ENCODE measurements around the gene ITPR1.

The ITPR1 gene

DNA sequence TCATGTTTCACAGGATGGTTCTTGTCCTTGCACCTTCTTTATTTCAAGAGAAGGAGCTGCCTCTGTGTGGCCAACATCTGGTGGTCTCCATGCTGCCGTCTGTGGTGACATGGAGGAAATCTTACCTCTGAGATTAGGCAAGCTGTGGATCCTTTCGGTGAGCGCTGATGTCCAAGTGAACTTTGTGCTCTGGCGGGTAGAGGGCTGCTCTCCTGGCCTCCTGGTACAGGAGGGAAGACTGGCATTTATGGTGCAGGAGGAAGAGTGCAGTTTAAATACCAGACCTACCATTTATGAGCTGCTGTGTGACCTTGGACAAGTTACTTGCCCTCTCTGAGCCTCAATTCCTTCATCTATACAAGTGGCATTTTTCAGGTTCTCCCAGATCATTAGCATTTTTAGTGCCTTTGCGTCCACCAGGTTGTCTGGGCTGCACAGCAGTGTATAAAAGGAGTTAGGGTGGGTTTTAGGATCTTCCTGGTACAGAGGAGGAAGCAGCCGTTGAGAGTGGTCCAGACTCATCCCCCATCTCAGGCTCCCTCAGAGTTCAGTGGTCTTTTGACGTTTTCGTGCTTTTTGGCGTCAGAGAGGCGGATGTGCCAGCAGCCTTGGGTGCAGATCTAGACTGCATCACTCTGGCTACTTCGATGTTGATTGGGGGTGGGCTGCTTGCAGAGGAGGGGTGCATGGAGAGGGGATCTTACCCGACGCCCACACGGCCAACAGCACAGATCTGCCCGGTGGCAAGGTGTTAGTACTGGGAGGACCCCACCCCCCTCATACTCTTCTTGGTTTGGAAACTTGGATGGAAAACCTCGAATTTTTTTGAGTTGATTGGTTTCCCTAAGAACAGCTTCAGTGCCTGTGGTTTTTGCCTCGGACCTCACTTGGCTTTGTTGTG lies 162.2 kb downstream of the ITPR1 start:
- no peak for DNase-seq

DNA sequence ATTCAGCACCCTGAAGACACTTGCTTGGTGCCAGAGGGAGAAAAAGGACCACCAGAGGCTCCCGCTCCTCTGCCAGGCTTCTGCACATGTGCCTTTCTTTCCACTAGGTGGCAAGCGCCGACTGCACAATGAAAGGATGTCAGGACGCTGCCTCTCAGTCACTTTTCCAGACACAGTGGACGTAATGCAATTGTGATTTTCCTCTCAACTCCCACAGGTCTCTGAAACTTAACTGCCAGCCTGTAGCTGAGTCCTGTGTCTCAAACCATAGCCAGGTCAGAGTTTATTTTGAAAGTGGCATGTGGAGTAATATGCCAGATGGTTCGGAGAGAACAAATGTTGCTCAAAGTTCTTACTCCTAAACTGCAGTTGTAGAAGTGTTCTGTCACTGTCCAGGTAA lies 162.9 kb downstream of the ITPR1 start:
- DNase-seq, result no peak

DNA sequence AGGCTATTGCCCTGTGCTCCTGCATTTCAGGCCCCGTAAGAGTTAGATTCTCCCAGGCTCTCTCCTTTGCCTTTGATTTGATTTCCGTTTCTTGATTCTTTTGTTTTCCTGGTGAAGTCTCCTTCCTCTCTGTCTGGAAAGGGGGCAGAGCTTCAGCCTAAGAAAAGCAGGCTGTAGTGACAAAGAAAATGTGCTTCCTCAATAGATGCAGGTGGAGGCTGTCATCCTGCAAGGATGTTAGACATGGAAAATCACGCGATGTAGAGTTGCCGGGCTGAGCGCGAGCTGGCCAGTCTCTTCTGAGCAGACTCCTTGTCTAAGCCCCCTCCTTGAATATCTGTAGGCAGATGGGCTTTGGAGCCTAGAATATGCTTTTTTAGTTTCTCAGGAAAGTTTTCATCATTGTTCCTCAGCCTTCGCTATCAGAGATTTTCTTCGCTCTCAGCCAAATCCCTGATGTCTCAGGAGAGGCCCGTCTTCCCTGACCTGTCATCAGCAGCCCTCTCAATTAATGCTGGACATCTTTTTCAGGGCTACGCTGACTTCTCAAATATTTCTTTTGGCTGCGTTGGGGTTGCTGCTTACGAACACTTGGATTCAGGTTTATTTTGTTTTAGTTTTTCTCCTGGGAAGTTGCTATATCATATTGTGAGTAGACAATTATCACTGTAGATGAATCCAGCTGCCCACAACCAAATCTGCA lies 163.6 kb downstream of the ITPR1 start:
- DNase-seq, result no peak

DNA sequence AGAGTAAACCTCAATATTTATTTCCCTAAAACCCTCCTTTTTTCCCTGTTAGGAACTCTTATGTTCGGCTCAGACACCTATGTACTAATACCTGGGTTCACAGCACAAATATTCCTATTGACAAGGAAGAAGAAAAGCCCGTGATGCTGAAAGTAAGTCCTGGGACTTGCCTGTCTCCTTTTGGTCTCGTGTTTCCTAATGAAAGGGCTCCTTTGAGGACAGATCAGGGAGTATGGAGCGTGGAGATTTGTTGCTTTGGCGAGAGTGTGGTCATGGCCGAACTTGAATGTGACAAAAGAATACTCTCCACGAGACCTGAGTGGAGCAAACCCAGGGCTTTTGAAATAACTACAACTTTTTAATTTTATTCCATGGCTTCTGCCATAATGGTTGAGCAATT lies 167.8 kb downstream of the ITPR1 start:
- DNase-seq, result no peak

DNA sequence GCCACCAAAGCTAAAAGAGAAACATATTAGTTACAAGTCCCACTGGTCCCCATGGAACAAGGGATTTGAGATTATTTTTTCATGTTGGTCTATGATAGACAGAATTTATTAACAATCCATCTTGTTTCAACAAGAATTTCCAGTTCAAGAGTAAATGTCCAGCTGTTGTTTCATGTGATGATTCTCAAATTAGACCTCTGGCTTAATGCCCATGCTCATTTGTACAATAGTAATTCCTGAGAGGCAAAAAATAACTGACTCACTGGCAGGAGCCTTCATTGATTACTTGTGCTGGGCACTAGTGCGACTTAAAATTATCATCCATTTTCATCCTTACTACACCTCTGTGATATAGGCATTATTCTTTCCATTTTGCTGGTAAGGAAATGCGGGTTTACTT lies 171.3 kb downstream of the ITPR1 start:
- DNase-seq, result no peak

DNA sequence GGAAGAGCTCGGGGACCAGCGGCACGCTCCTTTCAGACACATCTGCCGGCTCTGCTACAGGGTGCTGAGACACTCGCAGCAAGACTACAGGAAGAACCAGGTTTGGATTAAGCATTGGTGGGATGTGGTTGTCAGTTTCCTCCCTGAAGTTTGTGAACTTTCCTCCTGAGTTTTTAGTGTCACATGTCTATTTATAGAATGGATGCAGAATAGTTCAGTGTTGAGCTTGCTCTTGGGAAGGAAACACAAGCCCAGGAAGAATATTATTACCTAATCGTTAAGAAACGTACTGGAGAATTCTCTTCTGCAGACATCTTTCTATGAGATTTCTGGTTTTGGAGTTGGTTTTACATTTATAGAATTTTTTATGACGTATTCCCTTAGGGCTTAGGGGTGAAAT lies 172.0 kb downstream of the ITPR1 start:
- DNase-seq, result no peak

DNA sequence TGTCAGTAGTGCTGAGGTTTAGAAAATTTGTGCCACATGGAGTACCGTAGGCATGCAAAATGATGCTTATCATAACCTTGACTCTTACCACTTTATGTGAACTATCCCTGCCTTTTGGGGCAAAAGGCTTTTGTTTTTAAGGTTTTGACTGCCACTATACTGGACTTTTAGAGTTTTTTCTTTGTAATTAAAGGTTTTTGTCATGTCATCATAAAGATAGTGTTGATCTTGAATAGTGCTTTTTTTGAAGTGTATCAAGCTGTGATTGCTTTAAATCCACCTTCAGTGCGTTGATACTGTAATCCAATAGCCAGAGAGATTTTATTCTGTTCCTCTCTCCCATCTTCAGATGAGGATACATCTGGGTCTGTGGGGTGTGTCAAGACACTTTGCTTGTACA lies 172.9 kb downstream of the ITPR1 start:
- DNase-seq, result no peak

DNA sequence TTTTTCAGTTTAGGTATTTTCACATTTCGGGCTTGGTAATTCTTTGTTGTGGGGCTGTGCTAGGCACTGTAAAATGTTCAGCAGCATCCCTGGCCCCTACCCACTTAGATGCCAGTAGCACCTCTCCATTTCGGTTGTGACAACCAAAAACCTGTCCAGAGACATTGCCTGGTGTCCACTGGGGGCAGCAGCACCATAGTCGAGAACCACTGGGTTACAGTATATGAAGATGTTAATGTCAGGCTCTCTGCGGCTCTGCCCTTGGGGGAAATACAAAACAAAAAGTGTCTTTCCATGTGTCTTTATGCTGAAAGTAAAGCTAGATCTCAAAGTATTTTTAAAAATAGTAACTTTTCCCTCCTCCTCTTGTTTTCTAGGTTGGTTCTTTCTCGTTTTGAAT lies 177.2 kb downstream of the ITPR1 start:
- no peak for DNase-seq

DNA sequence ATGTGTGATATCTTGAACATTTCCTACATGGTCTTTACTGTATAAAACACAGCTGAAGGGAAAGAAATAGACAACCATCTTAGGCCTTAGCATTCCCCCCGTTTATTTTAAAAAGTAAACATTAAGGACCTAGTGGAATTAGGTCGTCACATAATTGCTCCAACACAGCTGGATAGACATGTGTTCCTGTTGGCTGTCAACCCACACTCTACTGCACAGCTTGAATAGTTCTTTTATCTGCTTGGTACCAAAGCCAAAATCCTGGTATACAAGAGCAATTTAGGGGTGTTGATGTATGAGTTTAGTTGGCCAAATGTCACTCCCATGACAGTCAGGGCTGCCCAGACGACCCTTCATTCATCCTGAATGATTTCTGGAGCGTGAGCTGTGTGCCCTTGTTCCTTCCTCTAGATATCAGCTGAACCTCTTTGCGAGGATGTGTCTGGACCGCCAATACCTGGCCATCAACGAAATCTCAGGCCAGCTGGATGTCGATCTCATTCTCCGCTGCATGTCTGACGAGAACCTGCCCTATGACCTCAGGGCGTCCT lies 179.7 kb downstream of the ITPR1 start:
- DNase-seq, result no peak

DNA sequence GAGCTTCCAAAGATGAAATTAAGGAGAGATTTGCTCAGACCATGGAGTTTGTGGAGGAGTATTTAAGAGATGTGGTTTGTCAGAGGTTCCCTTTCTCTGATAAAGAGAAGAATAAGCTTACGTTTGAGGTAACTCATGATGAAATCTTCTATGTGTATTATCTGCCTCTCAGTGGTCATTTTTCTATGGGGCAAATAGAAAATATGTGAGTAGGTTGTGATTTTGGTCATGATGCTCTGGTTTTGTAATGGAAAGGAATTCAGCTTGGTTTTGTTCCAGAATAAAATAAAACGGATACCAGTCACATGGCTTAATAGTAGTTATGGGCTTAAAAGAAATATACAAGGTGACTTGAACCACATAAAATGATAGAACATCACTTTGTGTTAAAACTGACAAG lies 181.1 kb downstream of the ITPR1 start:
- DNase-seq, result no peak

DNA sequence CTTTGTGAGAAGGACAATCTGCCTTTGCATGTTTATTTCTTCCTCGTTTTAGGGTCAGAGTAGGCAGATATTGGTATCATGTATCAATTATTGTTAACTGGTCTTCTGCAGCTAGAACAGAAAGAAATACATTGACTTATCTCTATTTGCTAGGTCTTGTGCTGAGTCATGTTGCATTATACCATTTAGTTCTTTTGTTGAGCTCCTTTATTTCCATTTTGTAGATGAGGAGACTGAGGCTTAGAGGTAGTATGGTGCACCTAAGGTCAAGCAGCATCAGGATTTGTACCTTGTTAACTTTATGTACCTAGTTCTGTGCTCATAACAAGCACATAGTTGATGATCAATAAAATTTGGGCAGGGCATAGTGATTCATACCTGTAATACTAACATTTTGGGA lies 182.6 kb downstream of the ITPR1 start:
- DNase-seq, result no peak

DNA sequence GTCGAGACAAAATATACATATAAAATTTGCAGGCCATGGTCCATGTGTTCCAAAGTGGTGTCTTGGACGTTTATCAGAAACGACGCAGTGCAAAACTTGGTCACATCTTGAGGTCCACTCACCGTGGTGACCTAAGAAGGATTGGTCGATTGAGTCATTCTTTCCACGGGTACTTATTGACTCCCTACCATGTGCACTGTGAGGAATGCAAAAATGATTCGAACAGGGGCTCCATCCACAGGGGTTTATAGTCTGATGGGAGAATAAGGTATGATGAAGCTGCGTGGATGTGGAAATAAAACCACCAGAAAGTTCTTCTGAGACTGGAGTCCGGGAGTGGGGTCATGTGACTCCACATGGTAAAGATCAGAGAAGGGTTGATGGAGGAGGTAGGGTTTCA lies 185.2 kb downstream of the ITPR1 start:
- DNase-seq, result no peak

DNA sequence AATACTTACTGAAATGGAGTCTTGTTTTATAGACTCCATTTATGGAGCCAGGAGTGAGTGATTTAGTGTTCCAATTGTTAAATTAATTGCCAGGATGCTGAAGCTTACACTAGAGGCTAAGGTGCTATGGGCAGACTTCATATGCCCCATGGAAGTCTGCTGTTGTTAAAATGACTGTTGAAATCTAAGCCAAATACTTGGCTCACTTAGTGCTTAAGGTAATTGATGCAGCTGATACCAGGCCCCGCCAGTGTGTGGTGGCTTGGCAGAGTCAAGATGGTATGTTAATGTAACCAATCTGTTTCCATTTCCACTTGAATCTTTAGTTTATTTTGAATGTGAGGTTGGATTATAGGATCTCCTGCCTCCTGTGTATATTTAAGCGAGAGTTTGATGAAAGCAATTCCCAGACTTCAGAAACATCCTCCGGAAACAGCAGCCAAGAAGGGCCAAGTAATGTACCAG lies 187.1 kb downstream of the ITPR1 start:
- no peak for DNase-seq

DNA sequence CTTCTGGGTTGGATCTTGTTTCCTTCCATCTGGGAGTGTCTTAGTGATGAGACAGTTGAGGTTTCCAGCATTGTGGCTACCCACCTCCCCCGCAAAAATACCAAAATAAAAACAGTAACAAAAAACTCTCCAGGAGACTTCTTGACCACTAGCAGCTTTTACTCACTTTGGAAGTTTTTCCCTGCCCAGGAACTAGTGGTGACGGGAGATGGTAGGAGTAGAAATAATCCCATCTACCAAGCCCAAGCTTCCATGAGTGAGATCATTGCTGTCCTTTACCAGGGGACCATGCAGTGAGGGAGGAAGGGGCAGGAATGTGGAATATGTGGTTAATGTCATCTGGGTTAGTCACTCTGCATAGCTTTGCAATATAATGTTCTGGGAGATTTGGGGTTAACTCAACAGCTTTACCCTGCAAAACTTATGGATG lies 187.7 kb downstream of the ITPR1 start:
- DNase-seq, result no peak

DNA sequence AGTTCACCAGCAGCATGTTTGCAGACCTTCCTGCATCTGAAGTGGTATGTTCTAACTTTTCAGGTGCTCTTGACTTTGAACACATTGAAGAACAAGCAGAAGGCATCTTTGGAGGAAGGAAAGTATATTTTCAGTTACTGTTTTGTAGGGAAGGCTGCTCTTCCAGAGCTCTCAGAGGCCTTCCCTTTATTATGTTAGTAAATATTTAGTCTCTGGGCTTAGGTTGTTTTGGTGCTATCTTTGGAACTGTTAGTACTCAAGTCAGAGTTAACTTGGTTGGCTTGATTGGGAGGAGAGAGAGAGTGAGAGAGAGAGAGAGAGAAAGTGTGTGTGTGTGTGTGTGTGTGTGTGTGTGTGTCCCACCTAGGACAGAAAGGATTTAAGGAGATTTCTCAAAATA lies 188.2 kb downstream of the ITPR1 start:
- DNase-seq, result no peak

DNA sequence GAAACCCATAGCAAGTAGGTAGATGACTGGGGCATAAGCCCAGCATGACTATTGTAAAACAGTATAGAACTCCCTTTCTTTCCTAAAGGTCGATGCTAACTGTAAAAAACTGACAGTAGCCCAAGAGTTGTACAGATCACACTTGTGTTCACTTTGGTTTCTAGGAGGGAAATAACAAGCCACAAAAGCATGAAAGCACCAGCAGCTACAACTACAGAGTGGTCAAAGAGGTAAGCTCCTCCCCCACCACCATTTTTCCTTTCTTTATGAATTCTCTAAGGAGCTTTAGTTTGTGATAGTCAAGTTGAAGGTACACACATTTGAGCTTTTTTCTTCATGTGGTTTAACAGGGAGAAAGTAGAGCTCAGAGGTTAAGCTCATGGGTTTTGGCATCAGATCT lies 191.0 kb downstream of the ITPR1 start:
- no peak for DNase-seq

DNA sequence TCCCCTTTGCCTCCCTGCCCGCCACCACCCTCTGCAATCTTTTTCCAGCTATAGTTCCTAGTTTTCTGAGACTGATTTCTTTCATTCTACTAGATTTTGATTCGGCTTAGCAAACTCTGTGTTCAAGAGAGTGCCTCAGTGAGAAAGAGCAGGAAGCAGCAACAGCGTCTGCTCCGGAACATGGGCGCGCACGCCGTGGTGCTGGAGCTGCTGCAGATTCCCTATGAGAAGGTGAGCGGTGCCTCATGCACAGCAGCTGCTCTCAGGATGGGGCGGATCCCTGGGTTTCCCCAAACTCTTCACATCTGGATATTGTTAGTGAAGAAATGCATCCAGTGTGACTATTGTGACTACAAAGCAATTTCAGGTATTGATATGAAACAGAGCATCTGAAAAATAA lies 191.8 kb downstream of the ITPR1 start:
- DNase-seq, result no peak

DNA sequence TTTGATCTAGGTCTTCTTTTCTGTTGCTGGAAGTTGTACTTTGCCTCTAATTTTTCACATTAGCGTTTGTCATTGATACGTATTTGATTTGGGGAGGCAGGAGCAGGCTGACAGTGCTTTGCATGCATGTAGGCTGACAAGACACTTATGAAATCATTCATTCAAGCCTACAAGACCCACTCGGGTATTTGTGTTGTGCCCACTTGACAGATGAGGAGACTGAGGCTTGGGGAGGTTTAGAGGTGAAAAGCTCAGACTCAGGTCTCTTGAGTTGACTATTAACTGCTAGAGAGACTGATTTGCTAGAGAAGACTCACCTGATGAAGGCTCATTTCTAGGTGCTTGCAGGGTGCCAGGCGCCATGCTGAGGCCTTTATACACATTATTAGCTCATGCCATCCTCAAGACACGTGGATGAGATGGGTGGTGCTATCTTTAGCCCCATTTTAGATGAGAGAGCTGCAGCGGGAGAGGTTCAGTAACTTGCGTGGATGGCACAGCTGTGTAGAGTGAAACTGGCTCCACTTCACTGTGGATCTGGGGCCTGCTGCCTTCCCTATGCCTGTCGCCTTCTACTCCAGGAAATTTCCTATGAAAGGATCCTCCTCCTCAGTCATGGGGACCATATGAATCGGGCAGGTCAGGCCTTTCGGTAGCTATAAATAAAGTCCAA lies 192.7 kb downstream of the ITPR1 start:
- DNase-seq, result no peak

DNA sequence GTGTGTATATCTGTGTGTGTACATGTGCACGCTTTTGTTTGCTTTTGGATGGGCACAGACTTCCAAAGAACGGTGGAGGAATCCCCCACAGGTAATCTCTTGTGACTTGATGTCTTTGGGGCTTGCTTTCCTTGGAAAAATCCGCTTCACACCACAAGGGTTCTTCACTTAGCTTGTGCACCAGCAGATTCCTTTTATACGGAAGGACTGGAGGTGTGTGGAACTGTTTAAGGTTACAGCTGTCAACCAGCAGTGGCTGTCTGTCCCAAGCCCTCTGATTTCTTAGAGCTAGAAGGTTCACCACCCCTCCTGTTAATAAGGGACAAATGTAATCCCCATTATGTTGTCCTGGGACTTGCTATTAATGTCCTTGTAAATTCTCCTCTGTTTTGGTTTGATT lies 193.5 kb downstream of the ITPR1 start:
- no peak for DNase-seq

DNA sequence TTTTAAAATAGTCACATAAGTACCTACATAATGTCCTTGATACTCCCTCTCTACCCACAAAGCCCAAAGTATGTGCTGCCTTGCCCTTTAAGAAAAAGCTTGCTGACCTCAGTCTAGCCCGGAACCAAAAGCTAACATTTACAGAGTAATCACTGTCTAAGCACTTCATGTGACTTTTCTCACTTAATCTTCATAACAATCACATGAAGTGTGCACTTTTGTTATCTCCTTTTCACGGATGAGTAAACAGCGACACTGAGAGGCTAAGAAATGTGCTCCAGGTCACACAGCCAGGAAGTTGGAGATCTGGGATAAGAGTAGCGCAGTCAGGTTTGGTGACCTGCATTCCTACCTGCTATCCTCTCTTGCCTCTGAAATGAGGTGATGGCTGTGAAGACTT lies 194.0 kb downstream of the ITPR1 start:
- DNase-seq, result no peak

DNA sequence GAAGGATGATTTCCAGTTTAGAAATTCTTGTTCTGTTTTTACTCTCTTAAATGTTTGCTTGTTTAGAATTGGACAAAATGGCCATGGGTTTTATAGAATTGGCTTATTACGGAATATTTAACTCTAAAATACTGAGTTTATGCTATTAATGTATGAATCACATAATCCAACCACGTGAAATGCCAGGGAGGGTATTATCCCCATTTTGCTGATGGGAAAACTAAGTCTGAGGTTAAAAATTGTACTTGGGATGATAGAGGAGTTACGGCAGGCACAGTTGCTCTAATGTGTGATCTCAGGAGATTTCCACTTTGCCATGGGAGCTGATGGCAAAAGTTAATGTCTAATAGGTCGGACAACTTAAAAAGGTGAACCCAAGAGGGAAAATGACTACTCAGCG lies 194.4 kb downstream of the ITPR1 start:
- DNase-seq, result no peak

DNA sequence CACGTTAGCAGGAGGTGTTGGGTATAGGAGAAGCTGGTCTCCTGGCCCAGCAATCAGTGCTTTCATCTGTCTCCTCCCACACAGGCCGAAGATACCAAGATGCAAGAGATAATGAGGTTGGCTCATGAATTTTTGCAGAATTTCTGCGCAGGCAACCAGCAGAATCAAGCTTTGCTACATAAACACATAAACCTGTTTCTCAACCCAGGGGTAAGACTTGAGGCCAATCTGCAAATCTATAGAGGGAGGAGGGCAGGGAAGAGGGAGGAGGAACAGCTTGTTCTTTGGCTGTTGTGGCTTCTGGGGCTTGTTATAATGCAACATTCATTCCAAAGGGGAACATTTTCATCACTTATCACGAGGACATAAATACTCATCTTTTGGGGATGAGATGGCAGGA lies 195.3 kb downstream of the ITPR1 start:
- no peak for DNase-seq

DNA sequence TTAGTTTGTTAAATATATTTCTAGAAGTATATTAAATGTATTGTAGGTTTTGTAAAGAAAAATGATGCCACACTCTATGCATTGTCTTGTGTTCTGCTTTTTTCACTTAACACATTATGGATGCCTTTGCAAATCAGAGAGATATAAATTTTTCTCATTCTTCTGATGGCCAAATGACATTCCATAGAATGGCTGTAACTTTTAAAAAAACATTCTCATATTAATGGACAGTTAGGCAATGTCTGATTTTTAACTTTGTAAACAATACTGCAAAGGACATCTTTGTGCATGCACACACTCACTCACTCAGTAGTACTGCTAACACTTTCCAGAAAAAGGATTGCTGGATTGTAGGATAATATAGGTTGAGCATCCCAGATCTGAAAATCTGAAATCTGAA lies 195.9 kb downstream of the ITPR1 start:
- DNase-seq, result no peak

DNA sequence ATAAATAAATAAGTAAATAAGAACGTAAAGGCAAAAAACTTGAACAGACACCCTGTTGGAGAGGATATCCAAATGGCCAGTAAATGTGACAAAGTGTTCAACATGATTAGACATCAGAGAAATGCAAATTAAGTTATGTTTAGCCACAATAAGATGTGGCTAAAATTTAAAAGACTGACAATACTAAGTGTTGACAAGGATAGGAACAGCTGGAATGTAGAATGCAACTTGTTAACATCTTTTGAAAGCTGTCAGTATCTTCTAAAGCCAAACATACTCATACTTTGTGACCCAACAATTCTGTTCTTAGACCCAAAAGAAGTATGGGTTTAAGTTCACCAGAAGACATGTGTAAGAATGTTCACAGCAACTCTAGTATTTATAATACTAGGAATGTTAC lies 197.1 kb downstream of the ITPR1 start:
- no peak for DNase-seq

All from SIG-M5 (cell line).